Occipital lobe (tissue), 2 donors: Measurements from ENCODE around the gene PLCL1. TPM values are rescaled to one million over a fixed set of nuclear protein-coding genes. Genes with fewer than 3 reads are reported as not detected.

Source experiments
- DNase-seq: peaks from one replicate; lab custom pipeline; 2025; lab: John Stamatoyannopoulos, UW
- total RNA-seq: library from RNA; depleted of rRNA; stranded (reverse); fragments of >200 nt; gene quantifications from one replicate; pipeline ENCODE4 v1.2.3, GENCODE V29; 2014

PLCL1 gene
- total RNA-seq, 1 donor from 2014 or later = 26.0 TPM

DNA sequence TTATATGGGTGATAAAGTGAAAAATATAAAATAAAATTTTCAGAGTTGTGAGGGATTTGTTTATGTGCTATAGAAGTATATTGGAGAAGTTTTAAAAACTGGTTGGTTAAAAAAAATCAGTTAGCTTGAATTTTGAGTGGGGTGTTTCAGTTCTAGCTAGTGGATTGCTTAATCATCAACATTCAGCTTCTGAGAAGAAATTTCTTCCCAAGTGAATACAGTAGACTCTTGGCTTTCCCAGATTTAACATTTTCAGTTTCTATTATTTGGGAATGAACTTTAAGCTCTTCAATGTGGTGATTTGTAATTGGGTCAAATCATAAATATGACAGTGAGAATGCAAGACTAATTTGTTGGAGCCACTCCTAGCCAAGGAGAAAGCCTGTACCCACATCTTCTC lies 120.8 kb downstream of the PLCL1 start:
- DNase-seq = no peak

DNA sequence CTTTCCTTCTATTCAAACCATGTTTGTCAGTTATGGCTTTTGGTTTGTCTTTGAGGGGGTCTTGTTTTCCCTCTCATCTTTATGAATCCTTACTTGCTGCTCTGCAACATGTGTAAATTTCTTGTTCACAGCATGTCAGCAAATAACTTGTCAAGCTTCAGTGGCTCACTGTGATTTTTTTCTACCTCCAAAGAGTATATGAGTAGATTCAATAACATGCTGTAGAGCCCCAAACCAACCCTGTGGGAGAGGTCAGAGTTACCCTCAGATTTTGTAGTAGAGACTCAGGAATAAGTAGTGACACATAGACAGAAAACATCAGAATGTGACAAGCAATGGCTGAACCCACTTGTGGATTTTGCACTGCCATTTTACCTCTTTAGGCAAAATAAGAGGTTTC lies 121.6 kb downstream of the PLCL1 start:
- DNase-seq = no peak

DNA sequence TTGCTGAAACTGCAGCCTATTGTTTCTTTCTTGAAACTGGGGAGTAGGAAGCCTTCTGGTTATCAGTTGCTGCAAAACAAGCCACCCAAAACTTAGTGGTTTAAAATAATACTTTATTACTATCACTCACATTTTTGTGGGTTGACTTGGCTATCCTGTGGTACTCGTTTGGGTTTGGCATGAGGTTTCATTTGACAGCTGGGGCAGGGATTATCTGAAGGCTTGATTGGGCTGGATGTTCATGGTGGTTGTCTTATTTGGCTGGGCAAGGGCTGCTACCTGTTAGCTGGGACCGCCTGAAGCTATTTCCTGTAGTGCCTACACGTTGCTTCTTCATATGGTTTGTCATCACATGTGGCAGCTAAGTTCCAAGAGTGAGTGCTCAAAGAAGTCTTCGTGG lies 122.3 kb downstream of the PLCL1 start:
- DNase-seq = no peak

DNA sequence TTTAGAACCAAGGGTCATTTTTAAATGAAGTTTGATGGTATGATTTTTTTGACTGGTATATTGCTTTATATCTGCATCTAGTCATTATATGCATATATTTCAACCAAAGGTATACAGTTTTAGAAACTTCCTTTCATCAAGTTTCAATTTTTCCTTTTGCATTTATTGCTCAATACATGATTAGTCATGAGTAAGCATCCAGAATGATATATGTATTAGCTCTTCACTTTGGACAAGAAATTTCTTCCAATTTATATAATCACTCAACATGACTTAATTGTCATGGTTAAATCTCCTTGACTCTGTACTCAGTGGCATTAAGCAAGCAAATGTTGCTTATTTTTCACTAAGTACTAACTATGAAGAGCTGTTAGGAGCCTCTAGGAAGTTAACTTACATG lies 123.6 kb downstream of the PLCL1 start:
- DNase-seq = no peak

DNA sequence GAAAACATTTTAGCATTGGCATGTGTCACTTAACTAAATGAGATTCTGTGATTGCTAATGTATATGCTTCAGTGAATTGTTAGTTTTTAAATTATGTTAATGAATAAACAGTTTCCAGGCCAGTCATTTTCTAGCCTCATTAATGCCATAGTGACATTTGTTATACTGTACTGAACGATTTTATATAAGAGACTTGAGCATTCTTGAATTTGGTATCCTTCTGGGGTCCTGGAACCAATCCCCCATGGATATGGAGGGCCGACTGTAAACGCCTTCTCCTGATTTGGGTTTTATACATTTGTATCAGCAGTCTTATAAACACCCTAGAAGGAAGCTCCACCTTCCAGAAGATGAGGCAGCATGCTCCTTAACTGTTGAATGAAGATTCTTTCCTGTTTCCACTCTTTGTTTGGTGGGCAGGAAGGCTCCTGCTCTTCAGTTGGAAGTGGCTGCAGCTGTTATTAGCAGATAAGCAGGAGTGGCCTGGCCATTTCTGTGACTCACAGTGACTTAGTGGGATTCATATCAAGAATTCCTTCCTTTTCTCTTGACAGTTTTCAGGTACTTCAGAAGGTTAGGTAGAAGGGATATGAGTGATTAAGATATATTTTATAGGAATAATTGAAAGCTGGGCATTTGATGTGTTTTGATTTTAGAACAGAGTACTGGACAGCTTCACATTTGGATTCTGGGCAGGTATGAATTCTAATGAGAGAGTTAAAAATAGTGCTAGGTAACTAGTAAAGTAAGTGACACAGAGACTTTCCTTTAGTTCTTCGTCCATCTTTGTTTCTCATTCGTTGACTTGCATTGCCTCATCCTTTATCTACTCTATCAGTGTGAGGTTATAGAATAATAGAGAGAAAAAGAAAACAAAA lies 124.9 kb downstream of the PLCL1 start:
- no peak for DNase-seq

DNA sequence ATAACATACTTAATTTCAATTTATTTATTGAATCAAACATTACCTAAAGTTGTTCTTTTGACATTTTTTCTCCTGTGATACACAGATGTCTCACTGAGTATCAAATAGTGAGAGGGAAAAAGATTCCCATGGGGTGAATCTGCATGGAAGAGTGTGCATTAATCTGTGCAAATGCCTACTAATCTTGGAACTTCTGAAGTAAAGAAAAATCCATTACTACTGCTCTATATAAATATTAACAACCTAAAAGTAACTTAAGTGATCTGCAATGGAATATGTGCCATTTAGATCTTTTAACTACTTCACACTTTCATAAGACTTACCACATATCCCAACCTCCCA lies 125.5 kb downstream of the PLCL1 start:
- no peak for DNase-seq

DNA sequence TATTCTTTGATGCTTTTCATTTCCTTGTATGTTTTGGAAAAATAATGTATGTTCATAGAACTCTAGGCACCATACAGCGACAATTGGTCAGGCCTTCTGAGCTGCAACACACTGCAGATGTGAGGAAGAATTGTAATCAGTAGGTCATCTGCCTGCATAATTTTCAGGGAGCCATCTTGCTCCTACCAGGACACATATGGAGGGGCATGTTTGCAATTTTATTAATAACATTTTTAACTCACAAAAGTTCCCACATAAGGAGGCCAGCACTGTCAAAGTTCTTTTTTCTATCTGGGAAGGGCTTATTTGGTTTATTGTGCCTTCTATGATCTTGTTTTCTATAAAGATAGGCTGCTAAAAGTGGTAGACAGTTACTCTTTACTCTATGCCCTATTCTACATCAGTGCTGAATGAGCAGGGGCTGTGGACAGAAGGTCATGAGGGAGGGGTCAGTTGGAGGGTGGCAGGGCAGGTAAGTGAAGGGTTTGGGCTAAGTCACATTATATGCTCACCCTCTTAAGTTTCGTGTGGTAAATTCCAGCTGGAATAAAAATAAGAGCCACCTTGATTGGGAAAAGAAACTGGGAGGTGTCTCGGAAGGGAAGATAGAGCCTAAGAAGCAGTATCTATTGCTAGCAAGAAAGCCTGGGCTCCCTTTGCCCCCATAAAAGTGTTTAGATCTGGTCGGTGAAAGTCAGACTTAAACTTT lies 126.3 kb downstream of the PLCL1 start:
- DNase-seq = no peak

DNA sequence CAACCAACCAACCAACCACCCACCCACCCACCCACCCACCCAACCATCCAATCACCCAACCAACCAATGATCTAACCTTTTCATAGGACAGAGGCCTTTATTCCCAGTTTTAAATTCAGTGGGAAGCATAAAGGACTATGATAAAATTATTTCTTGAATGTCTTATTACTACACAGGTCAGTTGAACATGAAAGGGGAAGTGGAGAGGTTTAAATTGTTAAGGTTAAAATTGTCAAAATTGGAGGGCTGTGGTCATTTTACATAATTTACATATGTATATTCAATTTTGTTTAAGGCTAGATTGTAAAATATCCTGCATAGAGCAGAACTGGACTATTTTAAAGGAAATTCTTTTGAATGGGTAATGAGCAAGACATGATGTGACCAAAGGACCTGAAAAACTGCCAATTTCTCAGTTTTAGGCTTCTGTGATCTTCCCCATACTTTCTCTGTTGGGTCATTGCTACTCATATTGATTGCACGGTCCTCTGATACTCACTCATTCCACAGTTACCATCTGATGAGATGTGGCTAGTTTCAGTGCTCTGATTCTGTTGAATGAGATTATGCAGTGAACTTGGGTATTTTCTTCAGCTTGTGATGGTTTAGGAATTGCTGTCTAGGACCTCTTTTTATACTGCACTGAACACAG lies 127.4 kb downstream of the PLCL1 start:
- DNase-seq = no peak

DNA sequence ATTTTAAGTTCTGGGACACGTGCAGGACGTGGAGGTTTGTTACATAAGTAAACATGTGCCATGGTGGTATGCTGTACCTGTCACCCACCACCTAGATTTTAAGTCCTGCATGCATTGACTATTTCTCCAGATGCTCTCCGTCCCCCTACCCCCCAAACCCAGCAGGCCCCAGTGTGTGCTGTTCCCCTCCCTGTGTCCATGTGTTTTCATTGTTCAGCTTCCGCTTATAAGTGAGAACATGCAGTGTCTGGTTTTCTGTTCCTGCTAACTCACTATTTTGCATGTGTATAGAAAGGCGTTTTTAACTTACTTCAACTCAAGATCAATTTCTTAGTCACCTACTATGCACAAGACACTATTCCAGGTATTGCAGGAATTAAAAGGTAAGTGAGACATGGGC lies 128.0 kb downstream of the PLCL1 start:
- no peak for DNase-seq

GRCh38 chr2:197934261-197934933 lies 130.0 kb downstream of the PLCL1 start:
- no peak for DNase-seq

GRCh38 chr2:197934934-197935289 lies 130.5 kb downstream of the PLCL1 start:
- DNase-seq = no peak

- DNase-seq = no peak
These were observed 133.4 kb downstream of the PLCL1 start for GRCh38 chr2:197937814-197938213.

GRCh38 chr2:197938555-197938954 lies 134.2 kb downstream of the PLCL1 start:
- no peak for DNase-seq

DNA sequence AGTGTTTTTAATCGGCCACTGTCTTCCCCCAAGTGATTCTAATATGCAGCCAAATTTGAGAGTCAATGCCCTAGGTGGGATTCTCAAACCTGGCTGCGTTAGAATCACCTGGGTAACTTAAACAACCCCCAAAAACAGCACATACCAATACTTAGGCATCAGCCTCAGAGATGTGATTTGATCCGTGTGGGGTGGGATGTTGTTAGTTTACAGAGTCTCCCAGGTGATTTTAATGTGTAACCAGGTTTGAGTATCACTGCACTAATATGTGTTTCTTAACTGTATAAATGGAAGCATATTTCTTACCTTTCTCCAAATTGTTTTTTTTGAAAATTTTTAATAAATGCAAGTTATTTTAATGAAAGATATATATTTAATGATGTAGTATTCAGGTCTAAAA lies 135.4 kb downstream of the PLCL1 start:
- no peak for DNase-seq

GRCh38 chr2:197940382-197940781 lies 136.0 kb downstream of the PLCL1 start:
- no peak for DNase-seq

GRCh38 chr2:197941715-197942114 lies 137.3 kb downstream of the PLCL1 start:
- no peak for DNase-seq

- DNase-seq = no peak
These were observed 139.3 kb downstream of the PLCL1 start for GRCh38 chr2:197943731-197944130.

DNA sequence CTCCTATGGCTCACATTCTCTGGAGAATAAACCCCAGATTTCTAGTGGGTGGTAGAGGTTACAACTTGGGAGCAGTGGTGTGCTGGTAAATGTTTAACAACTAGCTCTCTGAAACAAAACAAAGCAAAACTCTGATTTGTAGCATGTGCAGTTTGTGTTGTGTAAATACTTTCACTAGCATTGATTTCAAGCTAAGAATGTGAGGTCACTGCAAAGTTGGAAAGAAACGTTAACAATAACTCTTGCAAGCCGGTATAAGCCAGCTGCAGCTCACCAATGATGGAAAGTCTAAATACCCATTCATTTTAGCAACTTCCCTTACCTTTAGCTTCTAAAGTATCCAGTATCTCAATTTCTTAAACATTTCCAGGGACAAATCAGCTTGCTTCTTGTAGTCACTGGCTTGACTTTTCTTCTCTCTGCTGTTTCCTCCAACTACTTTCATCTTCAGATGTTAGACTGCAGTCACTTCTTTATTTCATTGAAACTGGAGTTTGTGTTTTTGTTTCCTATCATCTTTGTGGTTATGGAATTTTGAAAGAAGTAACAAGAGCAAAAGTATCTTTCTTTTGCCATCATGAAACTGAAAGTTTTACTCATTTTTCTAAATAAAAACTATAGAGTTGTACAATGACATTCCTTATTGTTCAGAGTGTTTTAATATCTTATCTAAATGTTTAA lies 140.2 kb downstream of the PLCL1 start:
- no peak for DNase-seq

- DNase-seq = no peak
These were observed 142.2 kb downstream of the PLCL1 start for GRCh38 chr2:197946562-197946961.

- DNase-seq = no peak
These were observed 142.9 kb downstream of the PLCL1 start for GRCh38 chr2:197947219-197947757.

- DNase-seq = no peak
These were observed 144.8 kb downstream of the PLCL1 start for GRCh38 chr2:197949224-197949623.
